GM18870 (cell line): Measurements from ENCODE around the gene CNTRL.
"Not testable (repeated sequence)": the region's sequence is repeated elsewhere in the genome, so short reads cannot be mapped to it uniquely, and the experiment has no call there.

Source experiments
- ATAC-seq: cut with Tn5 transposase; IDR thresholded peaks from one replicate; pipeline ENCODE4 v1.9.1; 2021; ENCODE audit warnings: moderate library complexity; ENCODE audit not compliant: unreplicated experiment

CNTRL gene

DNA sequence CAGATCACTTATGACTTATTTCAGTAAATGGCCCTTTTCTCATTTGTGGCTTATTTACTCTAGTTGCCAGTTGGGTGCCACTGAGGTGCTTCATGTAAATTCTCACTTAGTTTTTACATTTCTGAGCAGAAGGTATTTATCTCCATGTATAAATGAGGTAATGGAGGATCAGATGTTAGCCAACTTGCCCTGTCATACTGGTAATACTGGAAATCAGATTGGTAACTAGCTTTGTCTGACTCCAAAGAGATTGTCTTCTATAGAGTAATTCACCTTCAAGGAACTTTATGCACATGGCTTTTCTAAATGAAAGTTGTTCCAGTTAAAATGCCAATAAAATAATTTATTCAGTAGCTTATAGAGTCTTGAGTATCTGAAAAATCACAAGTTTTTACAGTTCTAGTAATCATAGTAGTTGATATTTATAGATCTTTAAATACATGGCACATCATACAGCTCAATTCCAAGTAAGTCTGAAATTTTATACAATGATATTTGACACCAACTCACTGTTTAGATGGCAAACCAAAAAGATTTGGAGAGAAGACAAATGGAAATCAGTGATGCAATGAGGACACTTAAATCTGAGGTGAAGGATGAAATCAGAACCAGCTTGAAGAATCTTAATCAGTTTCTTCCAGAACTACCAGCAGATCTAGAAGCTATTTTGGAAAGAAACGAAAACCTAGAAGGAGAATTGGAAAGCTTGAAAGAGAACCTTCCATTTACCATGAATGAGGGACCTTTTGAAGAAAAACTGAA lies 98.2 kb downstream of the CNTRL start:
- ATAC-seq, result no peak

DNA sequence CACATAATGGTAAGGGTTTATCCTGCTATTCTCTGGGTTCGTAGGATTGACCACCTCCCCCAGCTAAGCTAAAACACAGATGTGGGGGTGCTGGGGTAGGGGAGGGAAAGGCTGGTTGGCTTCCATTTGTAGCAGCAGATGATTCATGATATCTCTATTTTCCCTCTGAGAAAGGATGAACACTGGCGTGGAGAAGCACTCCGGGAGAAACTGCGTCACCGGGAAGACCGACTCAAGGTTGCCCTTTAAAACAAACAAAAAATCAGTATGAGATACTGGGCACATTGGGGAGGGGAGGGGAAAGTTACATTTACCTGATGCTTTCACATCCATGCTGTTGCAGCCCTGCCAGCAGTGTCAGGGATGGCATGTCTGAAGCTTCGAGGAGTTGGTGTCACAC lies 98.7 kb downstream of the CNTRL start:
- ATAC-seq, result no peak

DNA sequence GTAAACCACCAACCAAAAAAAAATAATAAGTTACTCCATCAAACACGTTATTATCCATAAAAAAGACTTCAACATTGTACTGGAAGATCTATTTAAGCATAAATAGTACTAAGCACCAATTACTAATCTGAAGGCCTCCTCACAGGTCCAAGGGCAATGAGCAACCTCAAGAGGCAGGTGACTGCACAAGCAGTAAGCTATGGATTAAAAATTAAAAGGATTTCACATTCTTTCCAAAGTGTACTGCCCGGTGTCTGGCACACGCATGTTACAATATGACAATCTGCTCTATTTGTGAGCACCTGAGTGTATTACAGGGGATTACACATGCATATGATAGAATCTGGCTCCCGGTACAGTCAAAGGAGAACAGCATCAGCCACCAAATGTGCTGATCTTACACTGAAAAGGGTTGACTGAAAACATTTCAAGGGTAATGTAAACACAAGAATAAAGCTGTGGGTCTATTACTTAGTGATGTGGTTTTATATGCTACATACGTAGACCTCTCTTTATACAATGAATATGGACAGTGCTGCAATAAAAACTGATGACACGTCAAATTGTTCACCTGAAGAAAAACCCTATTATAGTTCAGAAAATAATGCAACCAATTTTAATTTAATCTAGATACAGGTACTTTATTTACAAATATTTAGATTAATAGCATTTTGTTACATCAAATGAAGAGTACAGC lies 104.1 kb downstream of the CNTRL start:
- no peak for ATAC-seq

DNA sequence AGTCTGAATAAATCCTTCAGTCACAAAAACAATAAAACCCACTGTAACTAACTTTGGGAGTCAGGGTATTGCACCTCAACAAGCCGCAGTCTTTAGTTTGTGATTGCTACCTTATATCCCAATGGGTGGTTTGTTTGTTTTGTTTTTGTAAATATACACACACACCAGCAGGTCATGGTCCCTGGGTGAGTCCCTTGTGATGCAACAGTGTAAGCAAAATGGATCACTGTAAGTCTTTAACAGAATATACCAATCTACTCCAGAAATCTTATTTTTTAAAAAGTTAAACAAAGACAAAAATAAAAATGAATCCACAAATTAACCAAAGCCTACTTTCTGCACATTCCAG lies 104.6 kb downstream of the CNTRL start:
- not testable (repeated sequence) for ATAC-seq

DNA sequence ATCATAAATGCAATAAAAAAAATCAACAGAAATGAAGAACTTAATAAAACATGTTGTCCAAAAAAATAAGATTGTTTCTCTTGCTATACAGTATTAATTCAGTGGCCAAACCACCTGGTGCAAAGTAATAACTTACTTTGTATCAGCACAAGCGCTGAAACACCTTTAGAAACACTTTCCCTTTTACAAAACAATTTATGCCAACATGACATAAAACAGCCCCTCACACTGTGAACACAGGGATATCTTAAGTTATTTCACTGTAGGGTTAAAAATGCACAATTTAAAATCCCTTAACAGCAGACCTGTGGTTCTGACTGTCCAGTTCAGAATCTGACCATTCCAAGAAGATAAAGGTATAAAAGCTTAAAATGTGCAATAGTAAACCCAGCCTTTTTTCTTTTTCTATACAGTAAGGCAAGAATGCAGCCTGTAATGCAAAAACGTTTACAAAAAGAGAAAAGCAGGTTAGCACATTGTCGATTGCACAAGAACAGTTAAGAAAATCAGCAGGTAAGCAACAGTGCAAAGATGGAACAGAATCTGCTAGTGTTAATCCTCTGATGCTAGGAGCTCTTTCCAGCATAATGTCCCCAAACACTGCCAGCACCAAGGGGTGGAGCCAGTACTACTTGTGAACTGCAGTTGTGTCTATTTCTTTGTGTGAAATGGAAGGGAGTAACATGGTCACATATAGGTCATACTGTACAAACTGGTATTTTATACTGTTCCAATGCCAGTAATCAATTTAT lies 105.4 kb downstream of the CNTRL start:
- ATAC-seq, result no peak

DNA sequence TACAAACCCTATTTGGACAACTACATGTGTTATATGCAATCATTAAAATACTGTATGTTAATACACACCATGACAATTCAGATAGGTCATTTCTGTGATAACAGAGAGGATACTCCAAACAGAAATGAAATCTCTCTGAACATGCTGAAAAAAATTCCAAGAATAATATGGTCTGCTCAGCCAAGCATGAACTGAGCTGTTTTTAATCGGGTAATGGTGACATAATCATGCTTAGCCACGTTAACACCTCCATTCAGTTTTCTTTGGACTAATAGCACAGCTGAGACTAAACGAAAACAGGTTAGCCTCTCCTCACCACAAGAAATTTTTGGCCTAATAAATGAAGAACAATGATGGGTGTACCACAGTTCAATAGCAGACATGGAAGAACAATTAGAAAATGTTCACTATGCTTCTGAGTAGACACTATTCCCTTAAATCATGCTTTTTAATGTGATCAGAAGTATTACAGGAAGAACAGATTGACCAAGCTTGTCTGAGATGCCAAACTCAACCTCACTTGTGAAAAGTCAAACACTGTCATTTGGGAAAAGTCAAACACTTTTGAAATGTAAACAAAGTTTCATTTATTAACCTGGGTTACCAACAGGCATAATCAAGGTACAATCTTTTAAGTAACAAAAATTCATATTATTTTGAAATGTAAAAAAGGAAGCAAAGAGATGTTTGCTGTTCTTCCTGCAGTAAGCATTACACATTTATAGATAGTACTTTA lies 107.5 kb downstream of the CNTRL start:
- no peak for ATAC-seq

DNA sequence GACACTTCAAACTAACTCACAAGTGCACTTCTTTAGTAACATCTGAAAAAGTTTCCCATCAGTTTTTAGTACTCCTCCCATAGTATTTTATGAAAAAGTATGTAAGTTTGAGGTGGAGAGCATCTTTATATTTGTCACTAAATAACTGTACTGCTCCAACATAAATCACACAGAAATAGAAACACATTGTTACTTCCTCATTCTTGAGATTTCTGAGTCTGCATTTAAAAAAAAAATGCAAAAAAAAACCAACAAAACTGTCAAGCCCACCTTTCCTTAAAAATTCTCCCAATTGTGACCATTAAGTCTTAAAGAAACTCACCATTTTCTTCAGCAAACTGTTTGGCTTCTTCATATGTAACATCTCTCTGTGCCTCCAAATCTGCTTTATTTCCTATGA lies 108.2 kb downstream of the CNTRL start:
- ATAC-seq, result no peak

DNA sequence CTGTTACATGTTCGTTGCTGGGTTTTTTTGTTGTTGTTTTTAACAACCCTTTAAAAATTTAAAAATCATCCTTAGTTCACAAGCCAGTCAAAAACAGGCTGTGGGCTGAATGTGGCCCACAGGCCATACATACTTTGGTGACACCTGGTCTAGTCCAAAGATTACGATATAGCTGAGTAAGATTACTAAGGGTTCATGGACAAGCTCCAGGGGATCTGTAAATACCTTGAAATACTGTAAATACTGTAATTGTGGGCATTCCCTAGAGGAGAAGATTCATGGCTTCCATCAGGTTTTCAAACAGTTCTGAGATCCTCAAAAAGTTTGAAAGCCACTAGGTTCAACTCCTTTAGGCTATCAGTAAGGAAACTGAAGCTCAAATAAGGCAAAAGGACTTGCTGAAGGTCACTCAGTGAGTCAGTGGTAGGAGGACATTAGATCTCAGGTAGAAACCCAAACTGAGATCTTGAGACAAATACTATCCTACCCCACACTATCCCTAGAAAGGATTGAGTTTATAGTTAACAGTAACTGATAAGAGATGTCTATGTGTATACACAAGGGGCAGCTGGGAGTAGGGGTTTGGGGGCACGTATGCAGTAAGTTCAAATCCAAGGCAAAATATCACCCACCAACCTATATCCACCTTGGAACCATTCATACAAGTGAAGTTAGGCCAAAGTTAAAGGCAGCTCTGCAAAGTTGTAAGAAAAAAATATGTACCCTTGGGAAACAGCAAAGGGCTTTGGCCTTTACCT lies 109.1 kb downstream of the CNTRL start:
- ATAC-seq, result no peak

DNA sequence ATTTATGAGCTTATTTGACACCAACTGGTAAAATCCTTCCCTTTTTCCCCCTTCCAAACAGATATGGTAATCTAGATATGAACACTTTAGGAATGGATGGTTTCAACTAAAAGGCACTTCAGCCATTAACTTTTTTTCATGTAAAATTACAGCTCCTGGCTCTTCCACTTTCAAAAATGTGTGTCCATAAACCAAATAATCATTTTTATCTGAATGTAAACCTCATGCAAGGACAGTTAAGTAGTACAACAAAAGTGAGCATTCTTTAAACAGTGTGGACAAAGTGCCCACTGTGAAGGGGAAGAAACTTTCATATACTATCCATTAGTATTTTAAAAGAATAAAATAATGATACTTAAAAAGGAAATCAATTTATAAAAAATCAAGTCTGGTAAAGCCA lies 109.7 kb downstream of the CNTRL start:
- no peak for ATAC-seq

DNA sequence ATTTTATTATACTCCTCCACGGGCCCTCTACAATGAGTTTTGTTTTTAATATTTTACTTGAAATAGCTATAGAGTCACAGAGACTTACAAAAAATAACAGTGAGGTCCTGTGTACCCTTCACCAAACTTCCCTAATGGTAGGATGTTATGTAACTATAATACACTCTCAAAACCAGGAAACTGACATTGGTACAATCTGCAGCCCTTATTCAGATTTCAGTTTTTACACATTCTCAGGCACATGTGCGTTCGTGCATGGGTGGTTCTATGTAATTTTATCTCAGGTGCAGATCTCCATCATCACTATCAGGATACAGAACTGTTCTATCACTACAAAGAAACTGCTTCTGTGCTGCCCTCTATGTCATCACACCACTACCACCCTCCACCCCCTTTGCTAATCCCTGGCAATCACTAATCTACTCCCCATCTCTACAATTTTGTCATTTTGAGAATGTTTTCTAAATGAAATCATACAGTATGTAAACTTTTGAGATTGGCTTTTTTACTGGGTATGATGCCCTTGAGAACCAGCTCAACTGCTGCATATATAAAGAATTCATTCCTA lies 110.5 kb downstream of the CNTRL start:
- ATAC-seq, result no peak

DNA sequence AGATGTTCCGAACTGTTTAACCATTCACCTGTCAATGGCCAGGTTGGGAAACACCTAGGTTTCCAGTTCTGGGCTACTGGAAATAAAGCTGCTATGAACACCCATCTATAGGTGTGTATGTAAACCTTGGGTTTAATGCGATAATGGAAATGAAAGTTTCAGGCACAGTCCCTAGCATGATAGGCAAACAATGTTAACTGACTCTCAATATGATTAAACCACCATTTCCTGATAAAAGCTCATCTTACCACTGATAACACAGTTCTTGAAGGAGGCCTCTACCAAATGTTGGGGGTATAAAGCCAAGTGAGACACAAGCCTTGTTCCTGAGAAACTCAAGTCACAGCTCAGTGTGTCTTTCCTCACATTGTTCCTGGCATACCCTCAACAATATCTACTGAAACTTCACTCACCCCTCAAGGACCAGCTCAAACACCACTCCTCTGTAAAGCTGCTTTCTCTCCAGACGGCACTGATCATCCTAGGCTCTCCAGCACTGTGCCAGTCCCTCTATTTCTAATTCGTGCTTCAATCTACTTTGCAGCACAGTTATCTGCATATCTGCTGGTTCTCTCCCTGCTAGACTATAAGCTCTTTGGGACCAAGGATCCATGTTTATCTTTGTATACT lies 111.1 kb downstream of the CNTRL start:
- no peak for ATAC-seq

DNA sequence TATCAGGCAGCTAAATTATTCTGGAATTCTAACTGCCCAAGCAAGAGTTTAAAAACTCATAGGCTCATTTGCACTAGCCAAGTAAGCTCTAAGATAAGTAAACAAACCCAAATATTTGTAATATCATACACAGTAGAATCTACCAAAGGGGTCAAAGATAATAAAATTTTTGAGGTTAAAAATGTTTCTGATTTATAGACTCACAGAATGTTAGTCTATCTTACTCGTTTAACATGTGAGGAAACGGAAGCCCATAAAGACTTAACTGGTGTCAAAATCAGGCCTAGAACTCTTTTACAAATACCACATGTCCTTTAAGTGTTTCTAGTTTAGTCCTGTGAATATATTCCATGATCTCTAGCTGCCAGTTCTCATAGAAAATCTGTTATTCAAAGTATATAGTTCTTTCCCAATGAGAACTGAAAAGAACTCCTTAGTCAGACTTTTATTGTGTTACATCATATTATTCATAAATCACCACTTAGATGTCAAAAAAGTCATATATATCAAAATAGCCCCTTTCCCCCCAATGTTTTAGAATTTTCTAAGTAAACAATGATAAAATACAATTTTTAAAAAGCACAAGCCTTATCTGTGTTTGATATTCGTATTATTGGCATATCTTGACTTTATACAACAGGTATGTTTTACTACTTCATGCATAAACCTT lies 113.0 kb downstream of the CNTRL start:
- no peak for ATAC-seq

DNA sequence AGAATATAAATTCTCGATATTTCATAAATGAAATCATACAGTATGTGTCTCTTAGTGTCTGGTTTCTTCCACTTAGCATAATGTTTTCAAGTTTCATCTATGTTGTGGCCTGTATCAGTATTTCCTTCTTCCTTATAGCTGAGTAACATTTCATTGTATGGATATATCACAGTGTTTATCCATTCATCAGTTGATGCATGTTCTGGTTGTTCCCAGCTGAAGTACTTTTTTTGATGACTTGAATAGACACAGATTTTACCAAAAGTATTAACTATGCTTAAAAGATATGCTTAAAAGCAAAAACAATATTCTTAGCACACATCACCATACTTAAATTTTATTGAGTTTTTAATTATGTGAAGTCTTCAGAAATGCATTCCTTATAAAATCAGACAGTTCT lies 114.3 kb downstream of the CNTRL start:
- ATAC-seq, result no peak

DNA sequence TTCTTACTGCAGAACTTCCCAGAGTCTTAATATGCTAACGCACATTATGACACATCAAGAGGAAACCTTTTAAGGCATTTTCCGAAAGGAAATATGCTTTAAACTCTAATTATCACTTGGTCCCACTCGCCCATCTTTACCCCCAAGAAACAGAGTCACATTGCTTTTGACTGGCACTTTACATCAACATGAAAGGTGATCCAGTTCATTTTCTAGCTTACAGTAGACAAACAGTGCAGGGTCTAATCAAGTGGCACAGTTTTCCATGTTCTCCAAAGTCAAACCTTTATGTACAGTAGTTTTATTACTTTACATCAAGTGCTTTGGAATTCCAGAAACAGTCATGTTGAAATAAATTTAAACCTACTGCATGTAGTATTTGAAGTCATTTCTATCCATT lies 114.9 kb downstream of the CNTRL start:
- ATAC-seq, result no peak

DNA sequence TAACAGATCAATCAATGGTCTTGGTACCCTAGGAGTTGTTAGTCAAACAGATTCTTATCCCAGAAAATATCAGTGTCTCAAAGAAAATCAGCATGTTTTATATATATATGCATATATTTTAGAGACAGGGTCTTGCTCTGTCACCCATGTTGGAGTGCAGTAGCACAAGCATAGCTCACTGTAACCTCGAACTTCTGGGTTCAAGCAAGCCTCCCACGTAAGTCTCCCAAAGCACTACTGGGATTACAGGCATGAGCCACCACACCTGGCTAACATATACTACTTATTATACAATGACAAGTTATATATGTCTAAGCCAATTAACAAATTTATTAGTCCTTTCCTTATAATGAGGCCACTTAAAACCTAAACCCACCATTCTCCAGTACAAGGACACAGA lies 116.5 kb downstream of the CNTRL start:
- no peak for ATAC-seq

DNA sequence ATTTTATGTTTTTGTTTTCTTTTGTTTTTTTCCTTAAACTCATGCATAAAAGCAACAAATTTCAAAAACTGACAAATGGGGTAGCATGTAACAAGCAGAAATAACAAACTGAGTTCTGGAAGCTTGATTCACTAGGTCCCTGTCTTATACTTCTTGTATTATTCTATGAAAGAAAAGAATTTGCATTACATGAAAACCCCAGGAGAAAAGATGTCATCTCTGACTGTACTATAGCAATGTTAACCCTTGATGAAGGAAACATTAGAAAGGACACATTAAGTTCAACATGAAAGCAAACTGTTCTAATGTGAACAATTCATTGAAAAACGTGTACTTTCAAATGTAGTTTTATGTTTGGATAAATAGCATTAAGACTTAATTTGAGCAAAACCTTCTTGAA lies 117.8 kb downstream of the CNTRL start:
- ATAC-seq, result no peak

DNA sequence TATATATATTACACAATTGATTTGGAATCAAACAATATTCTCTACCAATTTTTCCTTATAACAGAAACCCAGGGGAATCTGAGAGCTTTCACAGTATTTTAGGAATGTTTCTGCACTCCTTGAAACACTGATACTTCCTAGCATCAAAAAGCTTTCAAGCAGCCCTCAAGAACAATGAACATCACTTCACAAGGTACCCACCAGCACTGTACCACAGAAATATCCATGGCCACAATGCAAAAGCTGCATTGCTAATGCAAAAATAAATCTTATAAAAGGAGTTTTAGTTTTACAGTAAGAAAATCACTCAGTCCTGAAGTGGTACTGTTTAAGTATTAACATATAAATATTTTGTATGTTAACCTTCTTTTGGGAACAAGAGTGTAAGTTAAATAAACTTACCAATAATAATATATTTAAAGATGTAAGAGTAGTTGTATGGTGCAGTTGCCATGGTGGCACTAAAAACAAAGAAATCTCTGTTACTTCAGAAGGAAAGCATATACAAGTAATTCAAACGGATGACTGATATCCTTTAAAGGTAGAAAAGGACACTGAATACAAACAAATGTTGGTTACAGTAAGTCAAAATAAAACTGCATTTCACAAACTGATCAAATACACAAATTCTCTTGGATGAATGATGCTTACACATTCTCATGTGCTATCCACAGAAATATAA lies 118.3 kb downstream of the CNTRL start:
- ATAC-seq, result no peak

DNA sequence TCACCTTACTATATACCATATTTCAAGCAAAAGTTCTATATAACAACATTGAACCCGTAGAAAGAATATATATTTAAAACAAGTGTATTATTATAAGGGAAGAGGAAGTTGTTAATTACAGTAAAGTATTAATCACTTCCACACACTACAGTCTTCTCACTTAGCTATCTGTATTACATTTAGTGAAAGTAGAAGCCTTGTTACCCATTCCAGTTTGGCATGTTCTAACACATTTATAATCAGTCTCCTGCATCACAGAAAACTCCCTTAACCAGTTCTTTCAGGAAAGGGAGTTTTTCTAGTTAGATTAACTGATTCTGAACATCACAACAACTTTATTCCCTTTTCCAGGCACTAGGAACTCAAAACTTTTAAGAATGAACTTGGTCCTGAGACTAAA lies 120.0 kb downstream of the CNTRL start:
- ATAC-seq, result no peak

DNA sequence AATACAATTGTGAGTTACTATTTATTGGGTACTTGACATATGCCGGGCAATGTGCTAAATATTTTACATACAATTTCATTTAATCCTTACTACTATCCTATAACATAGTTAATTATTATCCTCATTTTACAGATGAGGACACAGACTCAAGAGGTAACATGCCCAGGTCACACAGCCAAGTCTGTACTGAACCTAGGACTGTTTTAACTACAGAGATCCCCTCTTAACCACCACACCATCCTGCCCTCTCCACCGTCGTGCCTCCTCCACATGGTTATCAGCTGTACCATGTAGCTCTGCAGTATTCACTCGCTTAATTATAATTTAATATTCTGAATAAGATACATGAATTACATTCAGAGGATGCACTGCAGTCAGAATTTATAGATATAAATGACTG lies 121.6 kb downstream of the CNTRL start:
- ATAC-seq, result peak; percentile 46
